GM18505 (cell line): ENCODE measurements around the gene ASB1.

Source experiments
- ATAC-seq: cut with Tn5 transposase; IDR thresholded peaks from one replicate; pipeline ENCODE4 v1.9.1; 2021; ENCODE audit not compliant: unreplicated experiment
- POLR2A ChIP-seq: IDR thresholded peaks from 4 replicates; pipeline ENCODE4 v1.6.1; 2011; ENCODE audit warnings: borderline replicate concordance; ENCODE audit not compliant: insufficient read depth, insufficient read length; ENCODE audit errors: extremely low read depth

ASB1 gene

GRCh38 chr2:238448031-238448955 lies 21.6 kb downstream of the ASB1 start:
- no peak for TF ChIP-seq POLR2A
- no peak for ATAC-seq

- no peak for ATAC-seq
- no peak for TF ChIP-seq POLR2A
These were observed 22.5 kb downstream of the ASB1 start for GRCh38 chr2:238449241-238449640.

GRCh38 chr2:238449909-238450417 lies 23.2 kb downstream of the ASB1 start:
- ATAC-seq: no peak
- no peak for TF ChIP-seq POLR2A

GRCh38 chr2:238450440-238450861 lies 23.7 kb downstream of the ASB1 start:
- no peak for TF ChIP-seq POLR2A
- ATAC-seq: no peak

- no peak for ATAC-seq
- no peak for TF ChIP-seq POLR2A
These were observed 27.1 kb downstream of the ASB1 start for GRCh38 chr2:238453842-238454241.

- no peak for ATAC-seq
- TF ChIP-seq POLR2A: no peak
These were observed 29.7 kb downstream of the ASB1 start for GRCh38 chr2:238456449-238456848.

GRCh38 chr2:238456970-238457926 lies 30.5 kb downstream of the ASB1 start:
- ATAC-seq: no peak
- no peak for TF ChIP-seq POLR2A

GRCh38 chr2:238457927-238458324 lies 31.2 kb downstream of the ASB1 start:
- TF ChIP-seq POLR2A: no peak
- no peak for ATAC-seq

GRCh38 chr2:238458651-238459050 lies 31.9 kb downstream of the ASB1 start:
- TF ChIP-seq POLR2A: no peak
- no peak for ATAC-seq

- no peak for TF ChIP-seq POLR2A
- no peak for ATAC-seq
These were observed 32.4 kb downstream of the ASB1 start for GRCh38 chr2:238459081-238459629.

- no peak for ATAC-seq
- TF ChIP-seq POLR2A: no peak
These were observed 34.3 kb downstream of the ASB1 start for GRCh38 chr2:238461051-238461450.

- no peak for ATAC-seq
These were observed 34.8 kb downstream of the ASB1 start for GRCh38 chr2:238461491-238461890.

GRCh38 chr2:238461916-238462315 lies 35.2 kb downstream of the ASB1 start:
- TF ChIP-seq POLR2A: no peak
- no peak for ATAC-seq

More at GRCh38 chr2:238461491-238461890, 34.8 kb downstream of the ASB1 start:
- TF ChIP-seq POLR2A: no peak
